ENCODE results near the gene CYP27A1.
"Not testable (repeated sequence)": the region's sequence is repeated elsewhere in the genome, so short reads cannot be mapped to it uniquely, and the experiment has no call there.

Gene CYP27A1

GRCh38 chr2:218833023-218833609 lies 51.2 kb downstream of the CYP27A1 start:
- Mint-ChIP-seq H3K4me3 (no peak overlapping the region), H3K27ac (no peak overlapping the region), H3K9me3 (peaks cover 4% of the 10 kb centered on the region), H3K36me3 (ENCODE audit: low read depth) (no peaks in the 10 kb centered on the region), H3K27me3 (ENCODE audit: low read depth) (peaks cover 33% of the 10 kb centered on the region), H3K4me1 (peaks cover 33% of the 10 kb centered on the region)
- TF ChIP-seq CTCF (IDR thresholded peaks at IDR 0.05; ENCODE audit: unreplicated experiment in 3 of 3), result no peak

- Mint-ChIP-seq H3K36me3 (ENCODE audit: low read depth) (no peaks in the 10 kb centered on the region), H3K27me3 (ENCODE audit: low read depth) (peaks cover 39% of the 10 kb centered on the region), H3K27ac (no peak overlapping the region), H3K9me3 (peaks cover 13% of the 10 kb centered on the region), H3K4me1 (peaks cover 27% of the 10 kb centered on the region), H3K4me3 (no peak overlapping the region)
- TF ChIP-seq CTCF (IDR thresholded peaks at IDR 0.05; ENCODE audit: unreplicated experiment in 3 of 3), result no peak
Observed at GRCh38 chr2:218834685-218835084, 52.7 kb downstream of the CYP27A1 start.

GRCh38 chr2:218837495-218837894 lies 55.5 kb downstream of the CYP27A1 start:
- Mint-ChIP-seq H3K4me1 (peaks cover 18% of the 10 kb centered on the region), H3K9me3 (peaks cover 20% of the 10 kb centered on the region), H3K36me3 (ENCODE audit: low read depth) (no peaks in the 10 kb centered on the region), H3K4me3 (no peak overlapping the region), H3K27me3 (ENCODE audit: low read depth) (peaks cover 36% of the 10 kb centered on the region), H3K27ac (no peak overlapping the region)
- TF ChIP-seq CTCF (IDR thresholded peaks at IDR 0.05; ENCODE audit: unreplicated experiment in 3 of 3), result no peak

- Mint-ChIP-seq H3K4me3 (no peak overlapping the region), H3K27ac (no peak overlapping the region), H3K27me3 (ENCODE audit: low read depth) (peaks cover 40% of the 10 kb centered on the region), H3K4me1 (peaks cover 6% of the 10 kb centered on the region), H3K36me3 (ENCODE audit: low read depth) (no peaks in the 10 kb centered on the region), H3K9me3 (peaks cover 26% of the 10 kb centered on the region)
- TF ChIP-seq CTCF (IDR thresholded peaks at IDR 0.05; ENCODE audit: unreplicated experiment in 3 of 3), result no peak
Observed at GRCh38 chr2:218839430-218839829, 57.5 kb downstream of the CYP27A1 start.

GRCh38 chr2:218839888-218840287 lies 57.9 kb downstream of the CYP27A1 start:
- no peak overlapping the region for H3K4me3 Mint-ChIP-seq
- H3K36me3 Mint-ChIP-seq (ENCODE audit: low read depth), result no peaks in the 10 kb centered on the region
- TF ChIP-seq CTCF (IDR thresholded peaks at IDR 0.05; ENCODE audit: unreplicated experiment in 3 of 3), result no peak
- peaks cover 41% of the 10 kb centered on the region for H3K27me3 Mint-ChIP-seq (ENCODE audit: low read depth)
- peaks cover 3% of the 10 kb centered on the region for H3K4me1 Mint-ChIP-seq
- H3K9me3 Mint-ChIP-seq, result peaks cover 29% of the 10 kb centered on the region
- no peak overlapping the region for H3K27ac Mint-ChIP-seq

GRCh38 chr2:218844334-218844733 lies 62.4 kb downstream of the CYP27A1 start:
- Mint-ChIP-seq H3K27me3 (ENCODE audit: low read depth) (peaks cover 36% of the 10 kb centered on the region), H3K9me3 (peaks cover 30% of the 10 kb centered on the region)
- not testable (repeated sequence) for H3K4me3 Mint-ChIP-seq; H3K27ac Mint-ChIP-seq; H3K4me1 Mint-ChIP-seq; H3K36me3 Mint-ChIP-seq (ENCODE audit: low read depth)

- H3K9me3 Mint-ChIP-seq, result peaks cover 24% of the 10 kb centered on the region
- not testable (repeated sequence) for H3K27ac Mint-ChIP-seq; H3K4me1 Mint-ChIP-seq; H3K36me3 Mint-ChIP-seq (ENCODE audit: low read depth); H3K4me3 Mint-ChIP-seq
- H3K27me3 Mint-ChIP-seq (ENCODE audit: low read depth), result peaks cover 47% of the 10 kb centered on the region
Observed at GRCh38 chr2:218846963-218847362, 65.0 kb downstream of the CYP27A1 start.
